Globus pallidus (tissue), 1 donor: ENCODE measurements around the gene NLRX1.
"Not testable (repeated sequence)": the region's sequence is repeated elsewhere in the genome, so short reads cannot be mapped to it uniquely, and the experiment has no call there.

Experiments used
- DNase-seq: peaks from one replicate; pipeline ENCODE4 v3.0.0-alpha.2; 2015; ENCODE audit warnings: low spot score

NLRX1 gene

DNA sequence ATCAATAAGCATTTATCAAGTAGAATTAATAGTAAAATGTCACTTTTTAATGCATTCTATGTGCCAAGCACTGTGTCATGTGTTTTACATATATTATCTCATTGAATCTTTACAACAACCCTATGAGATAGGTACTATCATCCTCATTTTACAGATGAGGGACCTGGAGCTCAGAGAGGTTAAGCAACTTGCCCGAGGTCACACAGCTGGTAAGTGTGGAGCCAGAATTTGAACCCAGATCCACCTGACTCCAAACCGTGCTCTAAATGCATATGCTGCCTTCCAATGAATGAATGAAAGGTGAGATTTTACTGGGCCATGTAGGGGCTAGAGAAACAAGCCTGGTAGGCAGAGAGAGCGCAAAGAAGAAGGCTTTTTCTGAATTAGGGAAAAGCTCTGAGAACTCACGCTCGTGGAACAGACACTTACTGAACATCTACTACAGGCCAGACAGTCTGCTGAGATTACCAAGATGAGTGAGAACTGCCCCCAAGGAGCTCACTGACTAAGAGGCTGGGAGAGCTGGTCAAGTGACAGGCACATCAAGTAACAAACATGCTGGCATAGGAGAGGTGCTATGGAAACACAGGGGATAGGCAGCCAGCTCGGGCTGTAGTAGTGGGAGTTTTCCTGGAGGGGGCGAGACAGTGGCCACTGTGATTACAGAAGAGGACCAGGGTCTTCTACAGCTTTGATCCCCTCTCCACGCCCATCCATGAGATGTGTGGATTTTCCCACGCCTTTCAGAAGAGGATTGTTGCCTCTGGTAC, 15.3 kb upstream of the NLRX1 start:
- no peak for DNase-seq

DNA sequence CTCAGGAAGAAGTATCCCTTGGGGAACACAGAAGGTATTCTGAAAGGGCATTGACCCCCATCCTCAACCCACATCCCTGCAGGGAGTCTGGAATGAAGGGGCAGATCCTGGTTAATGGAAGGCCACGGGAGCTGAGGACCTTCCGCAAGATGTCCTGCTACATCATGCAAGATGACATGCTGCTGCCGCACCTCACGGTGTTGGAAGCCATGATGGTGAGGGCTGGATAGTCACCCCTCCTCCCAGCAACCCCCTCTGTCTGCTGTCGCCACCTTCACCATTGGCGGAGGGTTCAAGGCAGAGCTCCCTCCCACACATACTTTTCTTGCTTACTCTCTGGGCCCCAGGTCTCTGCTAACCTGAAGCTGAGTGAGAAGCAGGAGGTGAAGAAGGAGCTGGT, 14.3 kb upstream of the NLRX1 start:
- DNase-seq, result no peak

DNA sequence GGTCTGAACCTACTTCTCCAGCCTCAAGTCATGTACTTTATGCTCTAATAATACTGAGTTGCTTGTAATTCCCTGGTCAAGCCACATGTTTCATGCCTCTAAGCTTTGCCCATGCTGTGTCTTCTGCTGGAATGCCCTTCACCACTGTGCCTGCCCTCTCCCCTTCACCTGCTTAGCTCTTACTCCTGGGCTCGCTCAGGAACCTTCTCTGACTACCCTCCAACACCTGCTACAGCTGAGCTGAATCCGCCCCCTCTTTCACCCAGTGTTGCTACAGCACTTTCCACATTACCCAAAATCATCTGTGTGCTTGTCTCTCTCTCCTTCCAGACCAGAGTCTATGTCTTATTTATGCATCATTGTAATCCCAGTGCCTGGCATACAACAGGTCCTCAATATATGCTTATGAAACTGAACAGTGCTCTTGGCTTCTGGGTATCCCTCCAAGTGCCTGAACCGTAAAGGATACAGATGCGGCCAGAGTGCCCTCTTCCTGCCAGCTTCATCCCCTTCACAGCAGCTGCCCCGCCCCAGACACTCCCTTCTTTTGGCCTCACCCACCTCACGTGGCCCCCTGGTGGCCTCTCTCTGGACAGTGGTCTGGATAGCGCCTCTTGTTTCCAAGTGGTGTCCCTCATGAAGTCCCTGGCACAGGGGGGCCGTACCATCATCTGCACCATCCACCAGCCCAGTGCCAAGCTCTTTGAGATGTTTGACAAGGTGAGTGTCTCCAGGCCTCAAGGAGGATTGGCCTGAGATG, 12.6 kb upstream of the NLRX1 start:
- DNase-seq, result no peak

DNA sequence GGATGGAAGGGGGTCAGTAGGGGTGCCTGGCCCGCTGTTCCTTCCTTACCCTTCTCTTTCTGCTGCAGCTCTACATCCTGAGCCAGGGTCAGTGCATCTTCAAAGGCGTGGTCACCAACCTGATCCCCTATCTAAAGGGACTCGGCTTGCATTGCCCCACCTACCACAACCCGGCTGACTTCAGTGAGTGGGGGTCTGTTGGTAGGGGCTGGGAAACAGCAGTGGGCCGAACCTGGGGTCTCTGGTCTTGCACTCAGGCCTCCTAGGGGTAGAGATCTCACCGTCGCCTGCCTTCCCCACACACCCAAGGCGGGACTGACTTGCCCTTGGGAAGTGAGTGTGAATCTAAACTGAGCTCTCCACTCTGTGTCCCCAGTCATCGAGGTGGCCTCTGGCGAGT, 12.0 kb upstream of the NLRX1 start:
- no peak for DNase-seq

DNA sequence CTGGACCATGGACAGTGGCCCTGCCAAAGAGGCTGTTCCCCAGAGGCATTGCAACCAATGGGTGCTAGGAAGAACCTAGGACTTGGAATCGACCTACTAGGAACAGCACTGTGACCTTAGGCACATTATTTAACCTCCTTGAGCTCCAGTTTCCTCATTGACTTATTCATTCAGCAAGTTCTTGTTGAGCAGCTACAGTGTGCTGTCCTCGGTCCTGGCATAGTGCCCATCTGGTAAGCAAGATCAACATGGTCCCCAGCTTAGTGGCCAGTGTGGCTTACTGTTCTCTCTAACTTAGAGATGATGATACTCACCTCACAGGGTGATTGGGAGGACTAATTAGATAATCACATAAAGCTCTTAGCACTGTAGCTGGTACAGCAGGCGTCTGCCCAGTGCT, 11.5 kb upstream of the NLRX1 start:
- no peak for DNase-seq

DNA sequence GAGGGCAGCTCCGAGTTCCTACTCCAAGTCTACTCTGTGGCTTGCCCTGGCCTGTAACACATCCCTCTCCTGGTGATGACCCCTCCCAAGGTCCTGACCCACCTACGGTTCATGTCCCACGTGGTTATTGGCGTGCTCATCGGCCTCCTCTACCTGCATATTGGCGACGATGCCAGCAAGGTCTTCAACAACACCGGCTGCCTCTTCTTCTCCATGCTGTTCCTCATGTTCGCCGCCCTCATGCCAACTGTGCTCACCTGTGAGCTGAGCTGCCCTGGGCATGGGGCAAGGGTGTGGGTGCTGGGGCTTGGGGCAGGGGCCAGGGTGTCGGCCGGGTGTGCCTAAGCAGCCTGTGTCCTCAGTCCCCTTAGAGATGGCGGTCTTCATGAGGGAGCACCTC, 10.1 kb upstream of the NLRX1 start:
- DNase-seq, result no peak

DNA sequence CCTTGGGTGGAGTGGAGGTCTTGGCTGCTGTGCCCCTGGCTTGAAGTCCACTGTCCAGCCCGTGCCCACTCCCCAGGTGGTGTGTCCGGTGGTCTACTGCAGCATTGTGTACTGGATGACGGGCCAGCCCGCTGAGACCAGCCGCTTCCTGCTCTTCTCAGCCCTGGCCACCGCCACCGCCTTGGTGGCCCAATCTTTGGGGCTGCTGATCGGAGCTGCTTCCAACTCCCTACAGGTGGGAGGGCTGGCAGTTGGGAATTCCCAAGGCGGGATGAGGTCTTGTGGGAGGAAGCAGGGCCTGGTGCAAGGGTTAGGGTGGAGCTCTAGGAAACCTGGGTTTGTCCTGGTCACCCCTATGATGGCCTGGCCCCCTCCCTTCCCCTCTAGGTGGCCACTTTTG, 8.4 kb upstream of the NLRX1 start:
- no peak for DNase-seq

DNA sequence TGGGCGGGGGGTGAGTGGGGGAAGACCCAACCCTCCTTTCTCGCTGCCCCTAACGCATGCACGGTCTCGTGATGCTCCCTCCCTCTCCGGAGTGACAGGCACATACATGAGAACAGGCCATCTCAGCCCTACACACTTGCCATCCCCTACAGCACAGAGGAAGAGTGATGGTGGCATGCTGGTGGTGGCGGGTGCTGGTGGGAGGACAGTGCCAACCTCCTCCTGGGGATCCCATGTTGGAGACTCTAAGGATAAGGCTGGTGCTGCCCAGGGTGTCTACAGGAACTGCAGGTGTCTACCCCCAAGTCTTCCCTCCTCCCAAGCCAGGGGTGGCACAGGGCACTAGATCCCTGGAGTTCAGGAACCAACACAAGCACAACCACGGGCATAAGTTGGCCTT, 6.7 kb upstream of the NLRX1 start:
- DNase-seq, result no peak

DNA sequence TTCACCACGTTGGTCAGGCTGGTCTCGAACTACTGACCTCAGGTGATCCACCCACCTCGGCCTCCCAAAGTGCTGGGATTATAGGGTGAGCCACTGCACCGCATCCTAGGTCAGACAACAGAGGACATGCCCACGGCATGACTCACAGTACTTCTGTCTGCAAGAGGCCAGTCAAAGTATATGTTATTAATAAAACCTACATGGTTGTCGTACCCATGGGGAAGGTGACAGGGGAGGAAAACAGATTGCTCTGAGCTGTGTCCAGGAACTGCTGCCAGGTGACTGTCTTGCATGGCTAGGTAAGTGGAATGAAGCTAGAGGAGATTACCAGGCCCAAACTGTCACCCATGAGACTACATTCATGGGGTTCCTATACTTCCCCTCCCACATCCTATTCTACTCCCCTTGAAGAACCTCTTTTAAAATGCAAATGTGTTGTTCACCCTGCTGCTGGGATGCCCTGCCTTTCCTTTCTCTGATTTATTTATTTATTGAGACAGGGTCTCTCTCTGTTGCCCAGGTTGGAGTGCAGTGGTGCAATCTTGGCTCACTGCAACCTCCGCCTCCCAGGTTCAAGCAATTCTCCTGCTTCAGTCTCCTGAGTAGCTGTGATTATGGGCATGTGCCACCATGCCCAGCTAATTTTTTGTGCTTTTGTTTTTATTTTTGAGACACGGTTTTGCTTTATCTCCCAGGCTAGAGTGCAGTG, 2.0 kb upstream of the NLRX1 start:
- DNase-seq, result no peak

DNA sequence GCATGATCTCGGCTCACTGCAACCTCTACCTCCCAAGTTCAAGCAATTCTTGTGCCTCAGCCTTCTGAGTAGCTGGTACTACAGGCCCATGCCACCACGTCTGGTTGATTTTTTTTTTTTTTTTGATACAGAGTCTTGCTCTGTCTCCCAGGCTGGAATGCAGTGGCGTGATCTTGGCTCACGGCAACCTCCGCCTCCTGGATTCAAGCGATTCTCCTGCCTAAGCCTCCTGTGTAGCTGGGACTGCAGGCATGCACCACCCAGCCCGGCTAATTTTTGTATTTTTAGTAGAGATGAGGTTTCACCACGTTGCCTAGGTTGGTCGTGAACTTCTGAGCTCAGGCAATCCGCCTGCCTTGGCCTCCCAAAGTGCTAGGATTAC, 1.5 kb upstream of the NLRX1 start:
- DNase-seq, result not testable (repeated sequence)

DNA sequence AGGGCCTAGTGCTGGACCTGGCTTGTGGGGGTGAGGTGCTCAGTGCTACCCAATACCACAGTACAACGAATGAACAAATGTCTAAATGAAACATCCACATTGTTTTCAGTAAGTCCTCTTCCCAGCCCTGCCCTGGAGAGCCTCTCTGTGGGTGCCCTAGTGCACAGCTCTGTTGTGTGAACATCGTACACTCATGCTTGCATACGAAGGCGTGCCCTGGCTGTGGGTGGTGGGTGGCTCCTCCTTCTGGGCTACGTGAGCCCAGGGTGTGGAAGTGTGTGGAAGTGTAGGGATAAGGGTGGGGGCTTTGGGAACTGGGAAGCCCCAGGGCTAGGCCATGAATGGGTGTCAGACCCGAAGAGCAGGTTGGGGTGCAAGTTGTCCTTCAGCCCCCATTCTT, 592 bp upstream of the NLRX1 start:
- DNase-seq, result no peak

DNA sequence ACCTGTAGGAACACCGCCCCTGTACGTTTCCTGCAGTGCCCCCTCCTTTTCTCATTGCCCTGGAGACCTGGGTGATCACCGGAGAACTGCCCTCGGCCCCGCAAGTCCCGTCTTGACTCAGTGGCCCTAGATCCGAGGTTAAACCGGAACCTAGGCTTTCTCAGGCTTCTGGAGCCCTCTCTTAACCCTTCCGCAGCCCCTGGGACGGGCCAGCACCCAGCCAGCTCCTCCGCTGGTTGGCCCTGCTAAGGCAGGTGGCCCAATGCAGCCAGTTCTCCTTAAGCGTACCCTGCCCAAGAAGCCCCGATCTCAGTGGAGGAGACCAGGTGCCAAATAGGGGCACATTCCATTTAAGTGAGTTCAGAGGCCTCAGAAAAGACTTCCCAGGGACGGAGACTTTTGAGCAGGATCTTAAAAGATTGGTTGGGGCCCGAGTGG, 776 bp downstream of the NLRX1 start:
- DNase-seq, result peak; percentile 10

DNA sequence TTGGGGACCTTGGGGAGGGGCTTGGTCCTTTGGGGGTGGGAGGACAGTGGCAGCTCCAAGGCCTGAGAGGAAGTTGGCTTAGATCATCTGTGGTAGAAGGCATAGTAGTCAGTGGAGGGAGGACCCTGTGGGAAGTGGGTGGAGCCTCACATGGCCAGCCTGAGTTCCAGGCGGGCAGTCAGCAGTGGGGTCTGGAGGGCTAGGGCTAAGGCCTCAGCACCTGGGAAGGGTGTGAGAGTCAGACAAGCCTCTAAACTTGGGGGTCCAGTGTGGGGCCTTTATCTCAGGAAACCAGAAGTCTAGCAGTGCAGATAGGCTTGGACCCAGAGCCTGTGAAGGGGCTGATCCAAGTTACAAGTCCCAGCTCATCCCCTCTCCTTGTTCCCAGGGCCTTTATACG, 4.0 kb downstream of the NLRX1 start:
- no peak for DNase-seq

DNA sequence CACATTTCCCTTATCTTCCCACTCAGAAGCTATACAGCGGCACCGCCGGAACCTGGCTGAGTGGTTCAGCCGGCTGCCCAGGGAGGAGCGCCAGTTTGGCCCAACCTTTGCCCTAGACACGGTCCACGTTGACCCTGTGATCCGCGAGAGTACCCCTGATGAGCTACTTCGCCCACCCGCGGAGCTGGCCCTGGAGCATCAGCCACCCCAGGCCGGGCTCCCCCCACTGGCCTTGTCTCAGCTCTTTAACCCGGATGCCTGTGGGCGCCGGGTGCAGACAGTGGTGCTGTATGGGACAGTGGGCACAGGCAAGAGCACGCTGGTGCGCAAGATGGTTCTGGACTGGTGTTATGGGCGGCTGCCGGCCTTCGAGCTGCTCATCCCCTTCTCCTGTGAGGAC, 4.9 kb downstream of the NLRX1 start:
- DNase-seq, result no peak

DNA sequence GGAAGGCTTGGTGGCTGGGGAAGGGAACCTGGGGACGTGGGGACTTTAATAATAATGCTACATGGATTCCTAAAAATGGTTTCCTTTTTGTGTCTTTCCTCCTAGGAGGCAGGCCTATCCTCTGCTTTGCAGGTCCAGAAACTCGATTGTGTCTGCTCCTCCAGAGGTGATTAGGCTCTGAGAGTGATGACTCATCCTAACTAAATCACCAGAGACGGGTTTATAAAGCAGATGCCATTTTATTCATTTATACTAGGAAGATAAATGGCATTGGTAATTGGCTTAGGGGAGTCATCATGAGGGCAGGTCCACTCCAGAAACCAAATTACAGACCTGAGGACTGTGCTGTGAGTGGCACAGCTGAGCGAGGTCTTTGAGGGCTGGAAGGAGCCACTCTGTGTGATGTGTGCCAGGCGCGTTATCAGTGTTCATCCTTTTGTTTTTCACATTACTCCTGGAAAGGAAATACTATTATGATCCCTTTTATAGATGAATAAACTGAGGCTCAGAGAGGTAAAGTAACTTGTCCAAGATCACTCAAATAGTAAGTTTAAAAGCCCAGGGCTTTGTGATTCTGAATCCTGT, 7.1 kb downstream of the NLRX1 start:
- no peak for DNase-seq

DNA sequence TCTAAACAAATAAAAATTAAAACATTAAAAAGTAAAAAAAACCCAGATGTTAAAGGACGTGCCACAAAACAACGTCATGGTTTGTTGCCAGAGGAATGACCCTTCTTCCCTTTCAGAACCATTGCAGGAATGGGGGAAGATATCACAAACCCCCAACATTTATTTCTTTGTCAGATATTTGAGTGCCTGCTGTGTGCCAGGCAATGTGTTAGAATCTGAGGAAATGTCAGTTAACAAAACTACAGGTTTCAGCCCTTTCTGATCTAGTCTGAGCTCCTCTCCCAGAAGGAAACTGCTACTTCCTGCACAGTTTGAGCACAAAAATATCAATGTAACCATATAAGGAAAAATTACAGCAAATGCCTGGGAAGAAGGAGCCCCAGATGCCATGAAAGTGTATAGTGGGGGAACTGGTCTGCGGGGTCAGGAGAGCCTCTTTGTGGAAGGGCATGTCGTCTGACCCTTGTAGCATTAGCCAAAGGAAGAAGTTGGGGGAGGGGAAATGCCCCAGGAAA, 9.7 kb downstream of the NLRX1 start:
- DNase-seq, result no peak

DNA sequence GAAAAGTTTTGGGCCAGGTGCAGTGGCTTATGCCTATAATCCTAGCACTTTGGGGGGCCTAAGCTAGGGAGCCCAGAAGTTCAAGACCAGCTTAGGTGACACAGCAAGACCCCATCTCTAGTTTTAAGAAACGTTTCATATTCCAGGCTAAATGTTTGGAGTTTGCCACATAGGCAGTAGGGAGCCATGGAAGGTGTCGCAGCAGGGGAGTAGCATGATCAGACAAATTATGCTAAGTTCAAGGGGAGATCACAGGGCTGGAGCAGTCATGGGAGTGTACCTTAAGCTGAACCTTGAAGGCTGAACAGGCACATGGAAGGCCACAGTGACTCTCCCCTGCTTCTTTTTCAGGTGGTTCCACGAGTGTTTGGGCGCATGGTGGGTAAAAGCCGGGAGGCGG, 10.8 kb downstream of the NLRX1 start:
- no peak for DNase-seq

DNA sequence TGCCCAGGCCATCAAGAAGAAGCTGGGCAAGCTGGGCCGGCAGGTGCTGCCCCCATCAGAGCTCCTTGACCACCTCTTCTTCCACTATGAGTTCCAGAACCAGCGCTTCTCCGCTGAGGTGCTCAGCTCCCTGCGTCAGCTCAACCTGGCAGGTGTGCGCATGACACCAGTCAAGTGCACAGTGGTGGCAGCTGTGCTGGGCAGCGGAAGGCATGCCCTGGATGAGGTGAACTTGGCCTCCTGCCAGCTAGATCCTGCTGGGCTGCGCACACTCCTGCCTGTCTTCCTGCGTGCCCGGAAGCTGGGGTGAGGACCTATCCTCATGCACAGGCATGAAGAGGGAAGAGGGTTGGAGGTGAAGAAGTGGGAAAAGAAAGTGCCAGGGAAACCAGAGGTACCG, 11.5 kb downstream of the NLRX1 start:
- DNase-seq, result no peak

DNA sequence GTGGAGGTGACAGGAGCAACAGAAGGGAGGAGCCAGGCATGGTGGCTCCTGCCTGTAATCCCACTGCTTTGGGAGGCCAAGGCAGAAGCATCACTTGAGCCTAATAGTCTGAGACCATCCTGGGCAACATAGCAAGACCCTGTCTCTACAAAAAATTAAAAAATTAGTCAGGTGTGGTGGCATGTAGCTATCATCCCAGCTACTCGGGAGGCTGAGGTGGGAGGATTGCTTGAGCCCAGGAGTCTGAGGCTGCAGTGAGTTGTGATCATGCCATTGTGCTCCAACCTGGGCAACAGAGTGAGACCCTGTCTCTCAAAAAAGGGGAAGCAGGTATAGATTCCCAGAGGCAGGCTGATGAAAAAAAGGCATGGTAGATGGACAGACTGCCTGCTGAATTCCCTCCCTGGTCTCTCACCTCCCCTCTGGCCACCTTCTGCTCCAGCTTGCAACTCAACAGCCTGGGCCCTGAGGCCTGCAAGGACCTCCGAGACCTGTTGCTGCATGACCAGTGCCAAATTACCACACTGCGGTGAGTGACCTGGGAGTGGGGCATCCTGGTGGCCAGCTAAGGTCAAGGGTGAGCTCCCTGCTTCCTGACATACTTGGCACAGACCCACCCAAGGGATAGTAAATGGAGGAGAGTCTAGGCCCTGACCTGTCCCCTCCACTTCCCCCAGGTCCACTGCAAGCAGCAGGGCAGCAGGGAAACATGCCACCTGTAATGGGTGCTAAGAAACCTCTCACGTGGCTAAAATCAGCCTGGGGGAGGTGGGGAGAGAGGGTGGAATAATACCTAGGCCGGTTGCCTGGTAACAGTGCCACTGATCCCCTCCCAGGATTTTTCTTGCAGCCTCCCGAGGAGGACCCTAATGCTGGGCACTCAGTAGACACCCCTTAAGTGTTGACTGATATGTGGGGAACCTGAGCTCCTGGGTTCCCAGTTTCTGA, 12.5 kb downstream of the NLRX1 start:
- no peak for DNase-seq

DNA sequence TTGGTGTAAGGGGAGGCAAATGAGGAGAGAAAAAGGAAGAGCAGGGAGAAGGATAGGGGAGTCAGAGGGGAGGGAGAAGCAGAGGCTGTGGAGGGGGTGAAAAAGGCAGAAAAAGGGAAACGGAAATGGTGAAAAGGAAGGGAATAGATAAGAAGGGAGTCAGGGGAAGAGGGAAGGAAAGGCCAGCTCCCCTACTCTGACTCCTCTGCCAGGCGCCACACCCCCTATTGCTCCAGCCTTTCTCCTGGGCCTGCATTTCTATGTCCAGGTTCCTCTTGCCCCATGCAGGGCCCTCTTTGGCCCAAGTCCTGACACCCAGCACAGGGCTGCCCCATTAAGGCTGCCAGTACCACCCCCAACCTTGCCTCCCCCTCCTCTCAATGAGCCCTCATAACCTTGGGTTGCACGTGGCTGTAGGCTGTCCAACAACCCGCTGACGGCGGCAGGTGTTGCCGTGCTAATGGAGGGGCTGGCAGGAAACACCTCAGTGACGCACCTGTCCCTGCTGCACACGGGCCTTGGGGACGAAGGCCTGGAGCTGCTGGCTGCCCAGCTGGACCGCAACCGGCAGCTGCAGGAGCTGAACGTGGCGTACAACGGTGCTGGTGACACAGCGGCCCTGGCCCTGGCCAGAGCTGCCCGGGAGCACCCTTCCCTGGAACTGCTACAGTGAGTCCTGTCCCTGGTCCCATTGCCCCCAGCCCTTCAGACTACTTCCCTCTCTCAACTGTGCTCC, 13.3 kb downstream of the NLRX1 start:
- no peak for DNase-seq

DNA sequence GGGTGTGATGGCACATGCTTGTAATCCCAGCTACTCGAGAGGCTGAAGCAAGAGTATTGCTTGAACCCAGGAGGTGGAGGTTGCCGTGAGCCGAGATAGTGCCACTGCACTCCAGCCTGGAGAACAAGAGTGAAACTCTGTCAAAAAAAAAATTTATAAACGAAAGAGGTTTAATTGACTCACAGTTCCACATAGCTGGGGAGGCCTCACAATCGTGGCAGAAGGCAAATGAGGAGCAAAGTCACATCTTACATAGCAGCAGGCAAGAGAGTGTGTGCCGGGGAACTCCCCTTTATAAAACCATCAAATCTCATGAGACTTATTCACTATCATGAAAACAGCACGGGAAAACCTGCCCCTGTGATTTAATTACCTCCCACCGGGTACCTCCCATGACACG, 15.9 kb downstream of the NLRX1 start:
- not testable (repeated sequence) for DNase-seq
